ENCODE measurements around the gene EFCAB6. TPM values are rescaled to one million over a fixed set of nuclear protein-coding genes. Genes with fewer than 3 reads are reported as not detected.

The EFCAB6 gene
- total and polyA plus RNA-seq, 10 donors: 0.07 to 2.8 (median 0.78) TPM

DNA sequence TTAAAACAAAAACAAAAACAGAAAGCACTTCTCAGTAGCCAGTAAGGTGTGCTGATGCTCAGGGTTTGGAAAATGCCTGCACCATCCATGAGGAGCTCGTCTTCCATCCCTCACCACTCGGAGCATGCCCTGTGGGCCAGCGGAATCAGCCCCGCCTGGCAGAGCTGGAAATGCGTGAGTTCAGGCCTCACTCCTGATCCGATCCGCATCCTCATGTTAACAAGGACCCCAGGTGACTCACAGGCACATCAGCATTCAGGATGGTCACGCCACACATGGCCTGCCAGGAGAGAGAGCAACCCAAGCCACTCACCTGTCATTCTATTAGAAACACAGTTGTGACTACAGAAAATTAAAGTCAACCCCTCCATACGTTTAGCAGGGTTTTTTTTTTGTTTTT is 211.8 kb downstream of the EFCAB6 start:
- no peak for DNase-seq
- Histone ChIP-seq H3K4me1 (no peaks in the 10 kb centered on the region), H3K4me3 (no peak overlapping the region), H3K27me3 (replicated peaks in 1 of 7) (no peaks in the 10 kb centered on the region), H3K27ac (no peak overlapping the region), H3K36me3 (no peaks in the 10 kb centered on the region), H3K9me3 (peaks cover 0 to 10% (median 5%) of the 10 kb centered on the region in 8 donors)
- TF ChIP-seq POLR2AphosphoS5 (IDR thresholded peaks at IDR 0.05) (no peak), POLR2A (IDR thresholded peaks at IDR 0.05) (no peak)
- TF ChIP-seq, protein P1, sequence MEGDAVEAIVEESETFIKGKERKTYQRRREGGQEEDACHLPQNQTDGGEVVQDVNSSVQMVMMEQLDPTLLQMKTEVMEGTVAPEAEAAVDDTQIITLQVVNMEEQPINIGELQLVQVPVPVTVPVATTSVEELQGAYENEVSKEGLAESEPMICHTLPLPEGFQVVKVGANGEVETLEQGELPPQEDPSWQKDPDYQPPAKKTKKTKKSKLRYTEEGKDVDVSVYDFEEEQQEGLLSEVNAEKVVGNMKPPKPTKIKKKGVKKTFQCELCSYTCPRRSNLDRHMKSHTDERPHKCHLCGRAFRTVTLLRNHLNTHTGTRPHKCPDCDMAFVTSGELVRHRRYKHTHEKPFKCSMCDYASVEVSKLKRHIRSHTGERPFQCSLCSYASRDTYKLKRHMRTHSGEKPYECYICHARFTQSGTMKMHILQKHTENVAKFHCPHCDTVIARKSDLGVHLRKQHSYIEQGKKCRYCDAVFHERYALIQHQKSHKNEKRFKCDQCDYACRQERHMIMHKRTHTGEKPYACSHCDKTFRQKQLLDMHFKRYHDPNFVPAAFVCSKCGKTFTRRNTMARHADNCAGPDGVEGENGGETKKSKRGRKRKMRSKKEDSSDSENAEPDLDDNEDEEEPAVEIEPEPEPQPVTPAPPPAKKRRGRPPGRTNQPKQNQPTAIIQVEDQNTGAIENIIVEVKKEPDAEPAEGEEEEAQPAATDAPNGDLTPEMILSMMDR (IDR thresholded peaks at IDR 0.05 in 8 of 11, conservative IDR thresholded peaks at IDR 0.05 in 3 of 11): no peak
- intact Hi-C loops (cut with DNase I; ENCODE audit: low total_unique reads): no loop called here
- WGBS, 5 donors: 80 to 87% (median 84%) methylated on average over 9 of the region's 9 CpGs

DNA sequence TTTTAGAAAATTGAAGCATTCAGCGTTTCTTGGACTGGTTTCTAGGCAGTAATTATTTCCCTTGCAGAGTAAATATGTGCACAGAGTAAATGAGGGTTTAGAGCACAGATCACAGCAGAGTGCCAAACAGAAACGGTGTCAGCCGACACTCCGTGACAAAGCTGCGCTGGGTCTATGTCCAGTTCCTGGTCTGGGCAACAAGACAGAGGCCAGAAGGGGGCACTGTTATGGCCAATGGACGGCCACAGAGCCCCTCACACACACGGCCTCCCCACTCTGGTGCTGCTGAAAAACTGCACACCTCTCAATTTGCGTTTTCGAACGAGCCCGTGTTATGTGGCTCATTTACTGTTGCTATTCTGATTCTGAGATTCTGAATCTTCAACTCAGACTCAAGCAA is 219.6 kb downstream of the EFCAB6 start:
- Histone ChIP-seq H3K4me3 (no peak overlapping the region), H3K36me3 (no peaks in the 10 kb centered on the region), H3K27me3 (replicated peaks in 1 of 7) (peaks cover 0 to 7% (median 0%) of the 10 kb centered on the region in 7 donors), H3K27ac (no peak overlapping the region), H3K4me1 (no peaks in the 10 kb centered on the region), H3K9me3 (peaks cover 0 to 20% (median 13%) of the 10 kb centered on the region in 8 donors)
- 54 to 71% (median 60%) methylated on average over 11 of the region's 11 CpGs for WGBS, 5 donors
- intact Hi-C loops (cut with DNase I; ENCODE audit: low total_unique reads): no loop called here
- TF ChIP-seq POLR2AphosphoS5 (IDR thresholded peaks at IDR 0.05) (no peak), POLR2A (IDR thresholded peaks at IDR 0.05) (no peak)
- TF ChIP-seq, protein P1 (IDR thresholded peaks at IDR 0.05 in 8 of 11, conservative IDR thresholded peaks at IDR 0.05 in 3 of 11): no peak
- DNase-seq: no peak

DNA sequence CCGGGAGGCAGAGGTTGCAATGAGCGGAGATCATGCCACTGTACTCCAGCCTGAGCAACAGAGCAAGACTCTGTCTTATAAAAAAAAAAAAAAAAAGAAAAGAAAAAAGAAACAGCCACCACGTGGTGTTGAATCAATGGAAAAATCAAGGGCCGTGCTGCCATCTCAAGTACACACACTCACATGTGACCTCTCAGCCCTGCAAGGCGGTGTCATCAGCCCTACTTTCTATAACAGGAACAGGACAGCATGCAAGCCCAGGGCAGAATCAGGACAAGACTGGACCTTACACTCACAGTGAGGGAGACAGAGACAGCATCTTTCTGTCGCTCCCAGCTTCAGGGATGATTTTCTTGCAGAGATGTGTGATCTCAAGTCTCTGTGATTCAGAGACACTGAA is 220.7 kb downstream of the EFCAB6 start:
- TF ChIP-seq POLR2AphosphoS5 (IDR thresholded peaks at IDR 0.05) (no peak), POLR2A (IDR thresholded peaks at IDR 0.05) (no peak)
- TF ChIP-seq, protein P1 (IDR thresholded peaks at IDR 0.05 in 8 of 11, conservative IDR thresholded peaks at IDR 0.05 in 3 of 11): no peak
- no peaks in the 10 kb centered on the region for H3K36me3 ChIP-seq
- WGBS, 5 donors: 72 to 84% (median 77%) methylated on average over 6 of the region's 6 CpGs

DNA sequence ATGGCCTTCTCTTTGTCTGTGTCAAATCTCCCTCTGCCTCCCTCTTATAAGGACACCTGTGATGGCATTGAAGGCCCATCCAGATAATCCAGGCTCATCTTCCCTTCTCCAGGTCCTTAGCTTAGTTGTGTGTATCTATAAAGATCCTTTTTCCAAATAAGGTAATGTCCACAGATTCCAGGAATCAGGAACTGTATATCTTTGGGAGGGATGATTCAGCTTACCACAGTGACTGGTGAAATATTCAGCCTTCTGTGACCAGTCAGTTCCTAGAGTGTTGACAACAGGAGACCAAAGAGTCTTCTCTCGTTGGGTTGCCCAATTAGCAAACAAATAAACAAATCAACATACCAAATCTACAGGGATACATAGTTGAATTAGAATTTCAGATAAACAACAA is 224.5 kb downstream of the EFCAB6 start:
- intact Hi-C loops (cut with DNase I; ENCODE audit: low total_unique reads): no loop called here
- DNase-seq: no peak
- Histone ChIP-seq H3K9me3 (peaks cover 0 to 32% (median 25%) of the 10 kb centered on the region in 8 donors), H3K27me3 (replicated peaks in 1 of 7) (peaks cover 0 to 7% (median 0%) of the 10 kb centered on the region in 7 donors), H3K36me3 (no peaks in the 10 kb centered on the region), H3K4me3 (no peak overlapping the region), H3K27ac (no peak overlapping the region), H3K4me1 (no peaks in the 10 kb centered on the region)
- TF ChIP-seq POLR2A (IDR thresholded peaks at IDR 0.05) (no peak), POLR2AphosphoS5 (IDR thresholded peaks at IDR 0.05) (no peak)
- TF ChIP-seq, protein P1 (IDR thresholded peaks at IDR 0.05 in 8 of 11, conservative IDR thresholded peaks at IDR 0.05 in 3 of 11): no peak
- WGBS, 5 donors: 0 to 60% (median 0%) methylated on average over 1 of the region's 1 CpG

More for the DNA sequence above, 220.7 kb downstream of the EFCAB6 start:
- H3K9me3 ChIP-seq: peaks cover 0 to 20% (median 15%) of the 10 kb centered on the region in 8 donors
- no peaks in the 10 kb centered on the region for H3K4me1 ChIP-seq
- no peak overlapping the region for H3K4me3 ChIP-seq
- intact Hi-C loops (cut with DNase I; ENCODE audit: low total_unique reads): no loop called here
- H3K27ac ChIP-seq: no peak overlapping the region
- DNase-seq: no peak
- H3K27me3 ChIP-seq (replicated peaks in 1 of 7): peaks cover 0 to 7% (median 0%) of the 10 kb centered on the region in 7 donors
